Endometrial microvascular endothelial cells (primary cell): ENCODE measurements around the gene YBX2. TPM values are rescaled to one million over a fixed set of nuclear protein-coding genes. Genes with fewer than 3 reads are reported as not detected.

Source experiments
- in situ Hi-C: cut with HindIII; loops from 2 replicates; pipeline ENCODE4 v1.10.0; 2017; ENCODE audit warnings: low sequenced_read_pairs, low pct_unique_long_range_greater_than_20kb; ENCODE audit errors: inconsistent ontology term
- total RNA-seq: library from RNA; depleted of rRNA; stranded (reverse); fragments of >200 nt; gene quantifications from one replicate; pipeline ENCODE4 v1.2.3, GENCODE V29; 2015; ENCODE audit errors: inconsistent ontology term

YBX2 gene
- total RNA-seq, 1 donor from 2014 or later, result not detected

DNA sequence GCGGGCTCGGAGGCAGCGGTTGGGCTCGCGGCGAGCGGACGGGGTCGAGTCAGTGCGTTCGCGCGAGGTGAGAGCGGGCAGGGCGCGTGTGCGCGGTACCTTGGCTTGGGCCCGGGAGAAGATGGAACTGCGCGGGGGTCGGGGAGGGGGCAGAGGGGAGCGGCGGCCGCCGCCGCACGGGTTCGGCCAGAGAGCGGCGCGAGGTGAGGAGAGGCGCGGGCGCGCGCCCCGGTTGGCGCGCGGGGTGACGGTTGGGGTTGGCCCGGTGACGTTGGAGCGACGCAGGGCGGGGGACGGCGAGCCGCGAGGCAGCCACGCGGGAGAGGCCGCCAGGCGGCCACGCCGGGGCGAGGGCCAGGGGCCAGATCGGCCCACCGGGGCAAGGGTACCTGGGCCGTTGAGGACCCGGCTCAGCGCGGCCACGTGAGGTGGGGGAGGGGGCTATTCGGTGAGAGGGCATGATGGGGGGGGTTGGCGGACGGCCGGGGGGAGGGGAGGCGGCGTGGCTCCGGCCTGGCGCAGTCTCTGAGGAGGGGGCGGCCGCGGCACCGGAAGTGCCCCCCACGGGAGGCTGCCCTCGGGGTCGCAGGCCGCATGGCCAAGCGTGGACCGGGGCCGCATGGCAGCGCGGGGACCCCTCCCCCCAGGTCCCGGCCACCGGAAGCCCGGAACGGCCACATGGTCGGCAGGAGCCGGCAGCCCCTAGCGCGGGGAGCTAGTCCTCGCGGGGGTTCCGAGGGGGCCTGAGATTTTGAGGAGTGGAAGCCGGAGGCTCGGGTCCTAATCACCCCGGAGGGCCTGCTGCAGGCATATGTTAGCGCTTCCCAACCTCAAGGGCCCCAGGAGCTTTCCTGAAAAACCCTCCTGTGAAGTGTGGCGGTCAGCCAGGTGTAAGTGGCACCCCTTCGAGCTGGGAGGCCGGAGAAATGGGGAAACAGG lies 13.5 kb upstream of the YBX2 start:
- in situ Hi-C loops, result no loop called here

DNA sequence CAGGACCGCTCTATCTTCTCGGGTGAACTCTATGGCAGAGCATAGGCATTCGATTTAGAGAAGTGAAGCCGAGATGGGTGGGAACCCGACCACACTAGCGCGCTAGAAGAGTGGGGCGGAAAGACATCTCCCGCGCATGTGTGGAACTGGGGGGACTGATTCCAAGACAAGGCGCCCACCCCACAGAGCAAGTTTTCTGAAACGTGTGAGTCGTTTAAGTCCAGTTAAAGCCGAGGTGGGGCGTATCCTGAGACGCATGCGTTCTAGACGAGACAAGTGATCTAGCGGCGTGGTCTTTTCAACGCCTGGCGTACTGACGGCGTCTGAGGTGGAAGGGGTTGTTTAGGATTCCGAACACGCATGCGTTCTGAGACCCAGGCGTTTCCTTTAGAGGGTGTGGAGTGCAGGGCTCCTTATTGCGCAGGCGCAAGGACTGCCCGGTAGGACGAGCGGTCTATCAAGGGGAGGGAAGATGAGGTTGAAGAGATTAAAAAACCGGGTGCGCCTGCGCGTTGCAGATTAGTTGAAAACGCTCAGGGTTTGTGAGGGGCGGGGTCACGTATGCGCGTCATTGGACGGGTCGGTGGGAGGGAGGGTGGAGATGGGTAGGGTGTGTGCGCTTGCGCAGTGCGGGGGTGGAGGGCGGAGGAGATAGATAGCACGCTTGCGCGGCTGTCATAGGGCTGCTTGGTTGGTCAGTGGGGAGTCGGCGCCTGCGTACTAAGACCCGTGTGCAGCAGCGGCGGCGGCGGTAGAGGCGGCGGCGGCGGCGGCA lies 12.7 kb upstream of the YBX2 start, which contains the start of gene EIF5A:
Gene EIF5A, plus strand, starts transcription at position 718 of the 775 bp plus-strand sequence. CDS start 2,008 bp downstream, outside the sequence.
- in situ Hi-C loops, result no loop called here

GRCh38 chr17:7304179-7304578 lies 9.7 kb upstream of the YBX2 start:
- in situ Hi-C loops, result no loop called here

DNA sequence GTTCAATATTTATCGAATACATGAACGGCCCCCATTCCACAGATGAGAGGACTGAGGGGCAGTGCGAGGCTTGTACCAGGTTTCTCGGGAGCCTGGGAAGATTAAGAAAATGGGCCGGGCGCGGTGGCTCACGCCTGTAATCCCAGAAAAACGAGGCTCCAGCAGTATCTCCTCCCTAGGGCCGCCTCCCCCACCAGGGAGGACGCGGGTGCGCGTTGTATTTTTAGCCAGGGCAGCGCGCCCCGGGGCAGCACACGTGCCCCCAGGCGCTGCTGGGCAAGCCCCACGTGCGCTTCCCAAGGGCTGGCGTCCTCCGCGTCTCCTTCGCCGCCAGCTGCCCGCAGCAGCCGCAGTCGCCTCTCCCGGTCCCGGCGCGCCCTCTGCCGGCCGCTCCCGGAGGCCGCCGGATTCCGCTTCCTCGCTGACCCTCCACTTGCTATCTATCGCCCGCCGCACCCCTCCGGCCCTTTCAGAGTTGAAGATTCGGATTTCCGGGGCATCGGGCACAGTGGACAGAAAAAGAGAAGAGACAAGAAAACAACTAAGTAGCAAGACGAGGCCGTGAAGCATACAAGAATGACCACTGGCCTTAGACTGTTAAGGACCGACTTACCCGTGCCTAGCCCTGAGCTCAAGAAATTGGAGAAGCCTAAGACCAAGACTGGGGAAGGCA lies 1.9 kb upstream of the YBX2 start:
- in situ Hi-C loops, result no loop called here

DNA sequence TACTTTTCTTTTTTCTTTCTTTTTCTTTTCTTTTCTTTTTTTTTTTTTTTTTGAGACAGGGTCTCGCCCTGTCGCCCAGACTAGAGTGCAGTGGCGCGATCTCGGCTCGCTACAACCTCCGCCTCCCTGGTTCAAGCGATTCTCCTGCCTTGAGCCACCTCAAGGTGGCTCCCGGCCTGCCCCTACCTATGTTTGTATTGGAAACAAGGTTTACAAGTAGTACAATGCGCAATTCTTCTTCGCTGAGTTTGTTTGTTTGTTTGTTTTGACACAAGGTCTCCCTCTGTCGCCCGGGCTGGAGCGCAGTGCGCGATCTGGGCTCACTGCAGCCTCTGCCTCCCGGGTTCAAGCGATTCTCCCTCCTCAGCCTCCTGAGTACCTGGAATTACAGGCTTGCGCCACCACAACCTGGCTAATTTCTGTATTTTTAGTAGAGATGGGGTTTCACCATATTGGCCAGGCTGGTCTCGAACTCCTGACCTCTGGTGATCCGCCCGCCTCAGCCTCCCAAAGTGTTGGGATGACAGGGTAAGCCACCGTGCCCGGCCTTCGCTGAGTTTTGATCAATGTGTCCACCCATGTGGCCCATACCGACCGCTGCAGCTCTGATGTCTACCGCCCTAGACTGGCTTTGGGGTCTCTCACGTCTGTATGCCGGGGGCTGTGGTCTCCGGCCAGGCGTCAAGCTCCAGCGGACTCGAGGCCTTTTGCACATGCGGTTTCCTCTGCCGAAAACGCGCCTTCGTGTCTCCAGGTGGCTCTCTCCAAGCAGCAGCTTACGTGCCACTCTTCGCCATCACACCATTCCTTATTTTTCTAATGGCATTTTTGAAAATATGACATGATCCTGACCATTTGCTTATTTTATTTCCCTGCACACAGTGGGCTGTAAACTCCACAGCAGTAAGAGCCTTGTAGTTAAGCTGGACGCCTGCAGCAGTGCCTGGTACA lies 1.1 kb upstream of the YBX2 start:
- in situ Hi-C loops, result no loop called here

GRCh38 chr17:7293816-7294613 lies 424 bp downstream of the YBX2 start:
- in situ Hi-C loops, result no loop called here

- in situ Hi-C loops, result no loop called here
Measured at GRCh38 chr17:7293159-7293558, 1.3 kb downstream of the YBX2 start.

DNA sequence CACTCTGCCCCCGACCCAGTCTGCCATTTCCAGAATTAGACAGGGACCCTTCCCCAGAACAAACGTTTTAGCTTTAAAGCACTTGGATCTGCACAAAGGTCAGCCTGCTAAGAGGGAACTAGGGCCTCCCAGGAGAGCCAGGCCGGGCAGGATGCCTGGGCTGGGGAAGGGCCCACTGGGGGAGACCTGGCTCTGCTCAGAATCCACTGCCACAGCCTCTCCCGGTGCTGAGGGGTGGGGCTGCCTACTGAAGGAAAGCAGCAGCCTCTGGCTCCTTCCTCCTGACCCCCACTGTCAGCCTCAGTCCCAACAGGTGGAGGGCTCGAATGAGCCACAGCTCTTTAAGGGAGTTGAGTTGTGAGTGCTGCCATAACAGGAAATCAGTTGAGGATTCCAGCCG lies 1.7 kb downstream of the YBX2 start:
- in situ Hi-C loops, result no loop called here

GRCh38 chr17:7292194-7292593 lies 2.2 kb downstream of the YBX2 start:
- in situ Hi-C loops, result no loop called here

DNA sequence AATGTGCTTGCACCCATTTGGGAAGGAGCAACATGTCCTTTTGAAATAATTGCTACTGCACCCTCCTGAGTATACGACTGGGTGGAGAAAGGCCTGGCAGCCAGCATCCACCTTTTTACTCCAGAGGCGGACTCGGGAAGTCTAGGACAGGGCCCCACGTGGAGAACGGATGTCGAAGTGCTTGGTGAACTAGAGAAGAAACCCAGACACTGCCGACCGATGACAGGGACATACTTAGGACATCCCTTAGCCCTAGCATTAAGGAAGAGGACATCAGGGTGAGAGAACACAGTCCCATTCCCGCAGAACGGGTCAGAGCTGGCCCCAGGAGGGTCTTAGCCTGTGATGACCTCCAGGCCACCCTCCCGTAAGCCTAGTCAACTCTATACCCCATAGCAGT lies 3.8 kb downstream of the YBX2 start:
- in situ Hi-C loops, result no loop called here

GRCh38 chr17:7290166-7290565 lies 4.3 kb downstream of the YBX2 start:
- in situ Hi-C loops, result no loop called here

- in situ Hi-C loops, result no loop called here
Measured at GRCh38 chr17:7289256-7290032, 5.0 kb downstream of the YBX2 start.

GRCh38 chr17:7285679-7286078 lies 8.8 kb downstream of the YBX2 start:
- in situ Hi-C loops, result no loop called here

GRCh38 chr17:7284911-7285310 lies 9.5 kb downstream of the YBX2 start:
- in situ Hi-C loops, result no loop called here

DNA sequence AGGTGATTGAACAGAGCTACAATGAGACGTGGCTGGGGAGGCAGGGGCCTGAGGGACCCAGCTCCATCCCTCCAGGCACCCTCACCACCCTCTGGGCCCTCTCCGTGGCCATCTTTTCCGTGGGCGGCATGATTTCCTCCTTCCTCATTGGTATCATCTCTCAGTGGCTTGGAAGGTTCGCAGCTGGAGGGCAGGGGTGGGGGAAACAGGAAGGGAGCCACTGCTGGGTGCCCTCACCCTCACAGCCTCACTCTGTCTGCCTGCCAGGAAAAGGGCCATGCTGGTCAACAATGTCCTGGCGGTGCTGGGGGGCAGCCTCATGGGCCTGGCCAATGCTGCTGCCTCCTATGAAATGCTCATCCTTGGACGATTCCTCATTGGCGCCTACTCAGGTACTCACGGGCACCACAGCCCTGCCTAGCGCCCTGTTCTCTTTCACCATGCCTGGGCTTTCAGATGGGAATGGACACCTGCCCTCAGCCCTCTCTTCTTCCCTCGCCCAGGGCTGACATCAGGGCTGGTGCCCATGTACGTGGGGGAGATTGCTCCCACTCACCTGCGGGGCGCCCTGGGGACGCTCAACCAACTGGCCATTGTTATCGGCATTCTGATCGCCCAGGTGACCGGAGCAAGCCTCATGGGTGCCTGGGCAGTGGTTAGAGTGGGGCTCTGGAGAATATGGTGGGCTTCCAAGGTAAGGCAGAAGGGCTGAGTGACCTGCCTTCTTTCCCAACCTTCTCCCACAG lies 10.8 kb downstream of the YBX2 start:
- in situ Hi-C loops, result no loop called here

GRCh38 chr17:7282752-7283321 lies 11.6 kb downstream of the YBX2 start:
- in situ Hi-C loops, result no loop called here
